Measurements from ENCODE around the gene SCN4B.
"Not testable (repeated sequence)": the region's sequence is repeated elsewhere in the genome, so short reads cannot be mapped to it uniquely, and the experiment has no call there.

Gene SCN4B, protein sequence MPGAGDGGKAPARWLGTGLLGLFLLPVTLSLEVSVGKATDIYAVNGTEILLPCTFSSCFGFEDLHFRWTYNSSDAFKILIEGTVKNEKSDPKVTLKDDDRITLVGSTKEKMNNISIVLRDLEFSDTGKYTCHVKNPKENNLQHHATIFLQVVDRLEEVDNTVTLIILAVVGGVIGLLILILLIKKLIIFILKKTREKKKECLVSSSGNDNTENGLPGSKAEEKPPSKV

GRCh38 chr11:118152552-118153471, at the start of gene SCN4B:
TSS of gene SCN4B (minus strand) at chr11:118152823. CDS start at chr11:118152673, 150 bp downstream.
- no peak for DNase-seq (ENCODE audit: low spot score)

DNA sequence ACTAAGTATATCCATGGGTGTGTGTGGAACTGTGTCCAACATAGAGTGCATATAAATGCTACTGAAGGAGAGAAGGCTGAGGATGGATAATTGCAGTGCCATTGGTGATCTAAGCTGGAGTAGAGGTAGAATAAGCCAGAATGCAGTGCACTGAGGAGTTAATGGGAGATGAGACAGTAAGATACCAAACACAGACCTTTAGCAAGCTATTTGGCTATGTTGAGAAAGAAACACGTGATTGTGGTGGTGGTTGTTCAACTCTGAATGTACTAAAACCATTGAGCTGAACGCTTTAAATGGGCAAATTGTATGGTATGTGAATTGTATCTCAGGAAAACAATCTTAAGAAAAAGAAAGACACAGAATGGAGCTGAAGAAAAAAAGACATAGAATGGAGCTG, 49.3 kb upstream of the SCN4B start:
- no peak for DNase-seq (ENCODE audit: low spot score)

DNA sequence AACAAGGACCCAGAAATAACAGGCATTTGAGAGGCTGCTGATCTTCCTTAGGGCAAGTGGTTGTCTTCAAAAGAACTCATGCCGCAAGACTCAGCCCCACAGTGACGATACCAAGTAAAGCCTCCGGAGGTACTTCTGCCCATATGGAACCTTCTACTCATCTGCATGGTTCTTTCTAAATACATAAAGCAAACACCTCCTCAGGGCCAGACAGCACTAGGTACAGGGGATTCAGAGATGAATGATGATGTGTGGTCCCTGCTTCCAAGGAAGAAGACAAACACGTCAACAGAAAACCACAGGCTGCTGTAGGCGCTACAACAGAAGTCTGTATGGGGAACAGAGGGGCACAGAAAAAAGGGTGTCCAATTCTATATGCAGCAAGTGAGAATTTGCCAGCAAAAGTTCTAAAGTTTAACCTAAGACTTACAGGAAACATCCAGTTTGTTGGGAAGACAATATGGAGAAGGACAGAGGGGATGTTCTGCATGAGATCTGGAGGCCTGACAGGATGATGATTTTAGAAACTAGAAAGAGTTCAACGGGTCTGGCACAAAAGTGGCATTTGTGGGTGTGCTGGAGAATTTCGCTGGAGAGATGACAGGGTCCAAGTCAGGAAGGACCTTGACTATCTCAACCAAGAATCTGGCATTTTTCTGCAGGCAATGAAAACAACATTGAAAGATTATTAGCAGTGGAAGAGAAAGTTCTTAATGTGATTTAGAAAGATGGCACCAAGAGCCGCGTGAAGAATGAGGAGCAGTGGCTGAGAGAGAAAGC, 48.5 kb upstream of the SCN4B start:
- DNase-seq (ENCODE audit: low spot score), result peak; percentile 78

GRCh38 chr11:118200497-118200896, 47.9 kb upstream of the SCN4B start:
- DNase-seq (ENCODE audit: low spot score), result no peak

DNA sequence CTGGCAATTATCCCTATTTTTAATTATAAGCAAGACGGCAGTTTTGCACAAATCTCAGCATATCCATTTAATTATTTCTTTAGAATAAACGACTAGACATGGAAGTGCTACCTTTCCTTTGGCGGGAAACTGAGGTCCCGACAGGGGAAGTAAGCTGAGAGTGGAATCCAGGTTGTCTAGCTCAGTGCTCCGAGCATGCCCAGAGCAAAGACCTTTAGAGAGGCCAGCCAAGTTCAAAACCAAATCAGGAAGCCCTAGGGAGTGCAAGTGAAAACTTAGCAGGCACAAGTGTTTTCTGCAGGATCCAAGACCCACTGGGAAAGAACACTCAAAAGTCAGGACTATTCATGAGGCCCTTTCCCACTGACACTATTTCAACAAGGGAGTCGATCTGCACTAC, 46.5 kb upstream of the SCN4B start:
- DNase-seq (ENCODE audit: low spot score), result no peak

DNA sequence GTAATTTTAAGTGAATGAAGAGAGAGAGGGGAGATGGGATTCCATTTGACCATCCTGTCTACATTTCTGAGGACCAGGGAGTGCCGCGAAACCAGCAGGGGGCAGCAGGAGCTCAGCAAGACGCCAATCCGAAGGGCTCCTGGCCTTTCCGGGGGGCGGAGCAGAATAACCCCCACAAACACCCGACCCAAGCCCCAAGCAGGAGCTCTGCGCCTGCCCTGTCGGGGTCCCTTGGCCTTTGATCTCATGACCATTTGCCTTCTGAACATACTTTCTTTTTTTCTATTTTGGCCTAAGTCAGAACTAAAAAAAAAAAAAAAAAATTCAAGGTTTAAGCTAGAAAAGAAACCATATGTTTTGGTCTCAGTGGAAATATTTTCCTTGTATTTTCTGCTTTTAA, 45.7 kb upstream of the SCN4B start:
- DNase-seq (ENCODE audit: low spot score), result peak; percentile 84

- no peak for DNase-seq (ENCODE audit: low spot score)
Observed at GRCh38 chr11:118194835-118195627, 42.4 kb upstream of the SCN4B start.

- DNase-seq (ENCODE audit: low spot score), result no peak
Observed at GRCh38 chr11:118193910-118194566, 41.4 kb upstream of the SCN4B start.

DNA sequence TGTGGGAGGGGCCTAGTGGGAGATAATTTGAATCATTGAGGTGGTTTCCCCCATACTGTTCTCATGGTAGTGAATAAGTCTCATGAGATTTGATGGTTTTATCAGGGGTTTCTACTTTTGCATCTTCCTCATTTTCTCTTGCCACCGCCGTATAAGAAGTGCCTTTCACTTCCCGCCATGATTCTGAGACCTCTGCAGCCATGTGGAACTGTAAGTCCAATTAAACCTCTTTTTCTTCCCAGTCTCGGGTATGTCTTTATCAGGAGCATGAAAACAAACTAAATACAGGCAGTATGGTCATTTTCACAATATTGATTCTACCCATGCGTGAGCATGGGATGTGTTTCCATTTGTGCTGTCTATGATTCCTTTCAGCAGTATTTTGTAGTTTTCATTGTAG, 40.2 kb upstream of the SCN4B start:
- not testable (repeated sequence) for DNase-seq (ENCODE audit: low spot score)

GRCh38 chr11:118190942-118191506, 38.4 kb upstream of the SCN4B start:
- not testable (repeated sequence) for DNase-seq (ENCODE audit: low spot score)

DNA sequence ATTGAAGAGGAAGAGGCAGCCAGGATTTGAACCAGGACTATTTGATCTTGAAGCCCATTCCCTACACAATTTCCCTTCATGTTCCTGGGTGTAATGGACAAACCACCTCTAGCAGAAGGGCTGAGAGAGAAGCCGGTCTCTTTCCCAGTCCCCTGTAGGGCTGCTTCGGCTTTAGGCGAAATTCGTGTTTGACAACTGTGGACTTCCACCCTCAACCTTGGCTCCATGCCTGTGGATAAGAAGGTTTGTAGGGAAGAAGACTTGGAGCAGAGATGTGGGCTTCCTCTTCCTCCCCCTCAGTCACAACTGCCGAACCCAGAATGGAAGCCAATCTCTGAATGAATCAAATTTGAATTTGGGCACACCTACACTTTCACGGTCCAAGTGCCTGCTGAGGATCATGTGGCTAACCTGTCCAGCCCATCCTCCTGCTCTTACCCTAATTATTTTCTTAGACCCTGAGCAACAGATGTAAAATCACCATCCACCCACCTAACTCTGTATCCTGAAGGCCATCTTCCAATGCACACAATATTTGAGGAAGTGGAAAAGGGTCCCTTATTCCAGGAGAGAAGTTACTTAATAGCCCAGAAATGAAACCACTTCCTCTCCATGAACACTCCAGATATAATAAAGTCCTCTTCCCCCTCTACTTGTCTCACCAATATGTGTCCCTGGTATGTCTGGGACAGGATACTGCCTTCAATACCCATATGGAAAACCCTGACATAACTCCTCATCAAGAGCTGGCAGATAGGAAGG, 33.9 kb upstream of the SCN4B start:
- DNase-seq (ENCODE audit: low spot score), result no peak

- DNase-seq (ENCODE audit: low spot score), result no peak
Observed at GRCh38 chr11:118184784-118185579, 32.4 kb upstream of the SCN4B start.

- not testable (repeated sequence) for DNase-seq (ENCODE audit: low spot score)
Observed at GRCh38 chr11:118183691-118184090, 31.1 kb upstream of the SCN4B start.

- DNase-seq (ENCODE audit: low spot score), result no peak
Observed at GRCh38 chr11:118180300-118180703, 27.7 kb upstream of the SCN4B start.

DNA sequence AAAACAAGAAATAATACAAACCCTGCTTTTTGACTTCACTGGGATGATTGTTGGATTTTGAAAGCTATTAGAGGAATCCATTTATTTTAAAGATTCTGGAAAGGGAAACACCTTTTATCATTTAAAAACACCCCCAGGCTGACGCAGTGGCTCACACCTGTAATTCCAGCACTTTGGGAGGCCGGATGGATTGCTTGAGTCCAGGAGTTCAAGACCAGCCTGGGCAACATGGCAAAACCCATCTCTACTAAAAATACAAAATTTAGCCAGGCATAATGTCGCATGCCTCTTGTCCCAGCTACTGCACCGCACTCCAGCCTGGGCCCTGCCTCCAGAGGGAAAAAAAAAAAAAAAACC, 24.1 kb upstream of the SCN4B start:
- DNase-seq (ENCODE audit: low spot score), result no peak

GRCh38 chr11:118175993-118176777, 23.6 kb upstream of the SCN4B start, which contains the start of gene SCN2B:
TSS of gene SCN2B (minus strand) at chr11:118176639. CDS start at chr11:118176431, 208 bp downstream.
- no peak for DNase-seq (ENCODE audit: low spot score)

GRCh38 chr11:118175031-118175992, 22.7 kb upstream of the SCN4B start:
- DNase-seq (ENCODE audit: low spot score), result no peak
